ENCODE results near the gene TBC1D10A.

TBC1D10A gene

DNA sequence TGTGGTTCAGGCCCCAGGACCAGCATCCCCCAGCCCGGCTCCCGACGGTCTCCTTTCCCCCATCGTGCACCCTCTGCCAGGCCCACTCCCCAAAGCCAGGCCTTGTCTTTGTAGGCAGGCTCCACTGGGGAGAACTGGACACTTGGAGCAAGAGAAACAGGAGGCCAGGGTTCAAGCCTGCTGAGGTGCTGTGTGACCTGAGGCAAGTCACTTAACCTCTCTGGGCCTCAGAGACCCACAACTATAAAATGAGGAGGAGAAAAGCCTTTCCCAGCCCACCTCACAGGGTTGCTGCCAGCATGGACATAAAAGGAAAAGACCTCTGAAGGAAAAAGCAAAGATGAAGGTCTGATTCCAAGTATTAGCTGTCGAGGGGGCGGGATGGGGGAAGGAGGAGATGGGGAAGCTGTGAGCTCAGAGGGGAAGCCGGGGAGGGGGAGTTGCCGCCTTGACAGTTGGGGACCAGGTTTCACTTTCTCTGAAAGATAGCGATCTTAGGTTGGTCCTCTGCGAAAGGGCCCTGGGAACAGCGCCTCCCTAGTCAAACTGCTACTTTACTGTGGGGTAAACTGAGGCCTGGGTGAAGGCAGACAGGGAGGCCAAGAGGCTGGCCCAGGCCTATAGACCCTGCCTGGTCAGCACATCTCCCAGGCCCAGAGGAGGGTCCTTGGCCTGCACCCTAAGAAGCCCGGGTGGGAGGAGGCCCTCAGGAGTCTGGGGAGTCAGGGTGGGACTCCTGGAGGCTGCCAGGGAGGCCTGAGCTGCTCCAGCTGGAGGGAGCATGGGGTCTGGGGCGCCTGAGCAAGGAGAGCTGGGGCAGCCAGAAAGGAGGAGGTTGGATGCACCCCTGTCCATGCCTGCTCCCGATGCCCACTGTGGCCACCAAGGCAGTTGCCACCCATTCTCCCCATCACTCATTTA is 59.1 kb downstream of the TBC1D10A start:
- ATAC-seq (ENCODE audit: low read depth) (no peak), DNase-seq (ENCODE audit: low spot score) (no peak)
- Histone ChIP-seq H3K4me3 (ENCODE audit: severe bottlenecking) (no peak overlapping the region), H3K27ac (ENCODE audit: poor library complexity, severe bottlenecking) (no peak overlapping the region), H3K4me1 (ENCODE audit: insufficient read depth, poor library complexity, severe bottlenecking) (no peaks in the 10 kb centered on the region), H3K27me3 (ENCODE audit: insufficient read depth, poor library complexity, severe bottlenecking) (no peaks in the 10 kb centered on the region), H3K36me3 (ENCODE audit: low read depth) (no peaks in the 10 kb centered on the region), H3K9me3 (ENCODE audit: severe bottlenecking) (no peaks in the 10 kb centered on the region)
- TF ChIP-seq, protein P1, sequence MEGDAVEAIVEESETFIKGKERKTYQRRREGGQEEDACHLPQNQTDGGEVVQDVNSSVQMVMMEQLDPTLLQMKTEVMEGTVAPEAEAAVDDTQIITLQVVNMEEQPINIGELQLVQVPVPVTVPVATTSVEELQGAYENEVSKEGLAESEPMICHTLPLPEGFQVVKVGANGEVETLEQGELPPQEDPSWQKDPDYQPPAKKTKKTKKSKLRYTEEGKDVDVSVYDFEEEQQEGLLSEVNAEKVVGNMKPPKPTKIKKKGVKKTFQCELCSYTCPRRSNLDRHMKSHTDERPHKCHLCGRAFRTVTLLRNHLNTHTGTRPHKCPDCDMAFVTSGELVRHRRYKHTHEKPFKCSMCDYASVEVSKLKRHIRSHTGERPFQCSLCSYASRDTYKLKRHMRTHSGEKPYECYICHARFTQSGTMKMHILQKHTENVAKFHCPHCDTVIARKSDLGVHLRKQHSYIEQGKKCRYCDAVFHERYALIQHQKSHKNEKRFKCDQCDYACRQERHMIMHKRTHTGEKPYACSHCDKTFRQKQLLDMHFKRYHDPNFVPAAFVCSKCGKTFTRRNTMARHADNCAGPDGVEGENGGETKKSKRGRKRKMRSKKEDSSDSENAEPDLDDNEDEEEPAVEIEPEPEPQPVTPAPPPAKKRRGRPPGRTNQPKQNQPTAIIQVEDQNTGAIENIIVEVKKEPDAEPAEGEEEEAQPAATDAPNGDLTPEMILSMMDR (IDR thresholded peaks at IDR 0.05; ENCODE audit: poor library complexity, severe bottlenecking): no peak

DNA sequence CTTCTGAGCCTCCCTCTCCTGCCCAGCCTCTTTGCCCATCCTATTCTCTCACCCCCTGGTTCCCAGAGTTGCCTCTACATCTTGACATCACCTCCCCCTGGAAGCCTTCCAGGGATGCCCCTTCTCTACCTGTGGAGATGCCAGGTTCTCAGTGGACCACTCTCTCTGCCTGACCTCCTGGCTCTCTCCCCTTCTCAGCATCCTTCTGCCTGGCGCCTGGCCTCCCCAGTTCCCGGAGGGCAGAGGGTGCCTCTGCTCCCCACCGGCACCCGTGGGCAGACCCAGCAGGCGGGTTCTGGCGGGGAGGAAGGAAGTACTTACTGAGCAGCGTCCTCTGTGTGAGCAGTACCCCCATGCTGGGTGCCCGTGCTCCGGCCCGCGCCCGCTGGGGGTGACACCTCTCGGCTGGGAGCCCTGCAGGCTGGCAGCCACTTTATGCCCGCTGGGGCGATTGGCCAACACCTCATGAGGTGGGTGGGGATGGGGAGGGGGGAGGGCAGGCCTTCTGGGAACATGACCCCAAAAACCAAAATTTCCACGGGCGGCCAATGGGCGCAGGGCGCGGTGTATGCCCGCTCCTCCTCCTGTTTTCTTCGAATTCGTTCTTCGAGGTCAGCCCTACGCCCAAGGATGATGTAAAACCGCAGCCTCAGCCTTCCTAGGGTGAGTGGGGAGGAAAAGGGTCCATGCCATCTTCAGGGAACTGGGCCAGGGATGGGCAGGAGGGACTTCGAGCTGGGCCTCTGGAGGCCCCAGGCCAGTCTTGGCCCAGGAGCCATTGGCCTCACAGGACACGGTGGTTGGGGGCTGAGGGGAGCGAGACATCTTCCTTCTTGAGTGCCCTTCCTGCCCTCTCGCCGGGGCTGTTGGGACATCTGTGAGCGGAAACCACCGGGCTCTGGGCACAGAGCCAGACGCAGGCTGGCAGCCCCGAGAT is 60.0 kb downstream of the TBC1D10A start, which contains the start of gene OSM:
TSS of gene OSM (minus strand) at position 407 of the 937 bp plus-strand sequence. CDS start at position 355, 52 bp downstream.
- Histone ChIP-seq H3K9me3 (ENCODE audit: severe bottlenecking) (no peaks in the 10 kb centered on the region), H3K4me1 (ENCODE audit: insufficient read depth, poor library complexity, severe bottlenecking) (peaks cover 3% of the 10 kb centered on the region), H3K4me3 (ENCODE audit: severe bottlenecking) (no peak within 1 kb of the TSS), H3K27ac (ENCODE audit: poor library complexity, severe bottlenecking) (no peak within 1 kb of the TSS), H3K36me3 (ENCODE audit: low read depth) (no peaks in the 10 kb centered on the region), H3K27me3 (ENCODE audit: insufficient read depth, poor library complexity, severe bottlenecking) (no peaks in the 10 kb centered on the region)
- ATAC-seq (ENCODE audit: low read depth) (no peak), DNase-seq (ENCODE audit: low spot score) (no peak)
- TF ChIP-seq, protein P1 (IDR thresholded peaks at IDR 0.05; ENCODE audit: poor library complexity, severe bottlenecking): no peak

DNA sequence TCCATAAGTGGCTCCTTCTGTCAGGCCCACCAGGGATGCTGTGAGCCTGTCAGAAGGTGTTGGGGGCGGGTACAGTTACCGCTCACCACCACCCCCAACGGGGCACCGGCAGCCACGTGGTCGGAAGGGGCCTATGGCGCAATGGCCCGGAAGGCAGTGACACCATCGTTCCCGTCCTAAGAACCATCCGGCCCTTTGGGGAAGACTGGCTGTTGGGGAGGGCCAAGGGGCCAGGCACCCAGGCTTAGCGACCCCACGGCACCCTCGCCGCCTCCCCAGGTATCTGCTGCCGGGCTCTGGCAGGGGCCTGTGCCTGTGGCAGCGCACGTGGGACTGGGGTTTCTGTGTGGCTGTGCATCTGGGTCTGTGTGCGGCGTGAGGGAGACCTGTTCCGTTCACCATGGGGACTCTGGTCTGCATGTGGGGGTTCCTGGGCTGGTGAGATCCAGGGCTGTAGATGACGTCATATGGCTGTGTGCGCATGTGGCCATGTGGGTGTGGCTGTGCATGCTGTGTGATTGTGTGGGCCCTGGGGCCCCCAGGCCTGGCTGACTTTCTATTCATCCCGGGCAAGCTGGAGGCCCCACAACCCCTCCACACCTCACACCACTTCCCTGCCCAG is 60.8 kb downstream of the TBC1D10A start:
- H3K4me3 ChIP-seq (ENCODE audit: severe bottlenecking): no peak overlapping the region
- DNase-seq (ENCODE audit: low spot score) (no peak), ATAC-seq (ENCODE audit: low read depth) (peak; percentile 8; the same call in 1 of the 3 replicates)
- no peaks in the 10 kb centered on the region for H3K27me3 ChIP-seq (ENCODE audit: insufficient read depth, poor library complexity, severe bottlenecking)
- no peaks in the 10 kb centered on the region for H3K36me3 ChIP-seq (ENCODE audit: low read depth)
- H3K9me3 ChIP-seq (ENCODE audit: severe bottlenecking): no peaks in the 10 kb centered on the region
- no peak overlapping the region for H3K27ac ChIP-seq (ENCODE audit: poor library complexity, severe bottlenecking)
- peaks cover 3% of the 10 kb centered on the region for H3K4me1 ChIP-seq (ENCODE audit: insufficient read depth, poor library complexity, severe bottlenecking)
- TF ChIP-seq, protein P1 (IDR thresholded peaks at IDR 0.05; ENCODE audit: poor library complexity, severe bottlenecking): no peak

DNA sequence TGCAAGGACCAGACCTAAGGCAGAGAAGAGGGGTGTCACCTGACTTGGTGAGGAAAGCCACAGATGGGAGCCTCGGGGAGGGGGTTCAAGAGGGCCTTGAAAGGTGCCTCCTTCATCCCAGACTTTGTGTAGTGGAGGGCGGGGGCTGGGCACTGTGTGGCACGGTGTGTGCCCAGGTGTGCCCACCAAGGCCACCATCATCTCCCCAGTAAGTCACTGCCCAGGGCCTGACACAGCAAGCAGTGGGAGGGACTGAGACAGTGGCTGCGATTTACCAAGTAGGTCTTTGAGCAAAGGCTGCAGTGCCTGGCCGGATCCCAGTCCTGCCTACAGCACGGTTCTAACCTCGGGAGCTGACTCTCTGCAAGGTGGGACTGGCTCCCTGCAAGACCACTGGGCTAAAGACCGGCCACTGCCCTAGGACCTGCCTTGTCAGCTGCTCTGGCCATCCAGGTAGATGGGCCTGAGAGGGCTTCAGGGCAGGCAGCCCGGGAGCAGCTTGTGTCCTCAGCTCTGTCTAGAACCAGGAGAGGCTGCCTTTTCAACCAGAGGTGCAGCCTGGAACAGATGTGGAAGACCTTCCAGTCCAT is 61.5 kb downstream of the TBC1D10A start:
- Histone ChIP-seq H3K9me3 (ENCODE audit: severe bottlenecking) (no peaks in the 10 kb centered on the region), H3K27me3 (ENCODE audit: insufficient read depth, poor library complexity, severe bottlenecking) (no peaks in the 10 kb centered on the region), H3K4me3 (ENCODE audit: severe bottlenecking) (no peak overlapping the region), H3K4me1 (ENCODE audit: insufficient read depth, poor library complexity, severe bottlenecking) (peaks cover 3% of the 10 kb centered on the region), H3K27ac (ENCODE audit: poor library complexity, severe bottlenecking) (no peak overlapping the region), H3K36me3 (ENCODE audit: low read depth) (no peaks in the 10 kb centered on the region)
- DNase-seq (ENCODE audit: low spot score) (no peak), ATAC-seq (ENCODE audit: low read depth) (no peak)
- TF ChIP-seq, protein P1 (IDR thresholded peaks at IDR 0.05; ENCODE audit: poor library complexity, severe bottlenecking): no peak

Data from RWPE2 (cell line).